Measurements from ENCODE around the gene FOXO3. TPM values are rescaled to one million over a fixed set of nuclear protein-coding genes. Genes with fewer than 3 reads are reported as not detected.
"Not testable (repeated sequence)": the region's sequence is repeated elsewhere in the genome, so short reads cannot be mapped to it uniquely, and the experiment has no call there.

The FOXO3 gene
- total RNA-seq, 1 experiment from 2014 or later, result 43.8 TPM

- ChIA-PET POLR2A (interaction anchor here (0.6 kb wide), 1 partner anchor 8 kb away, joined by 10 read pairs; no protein-coding TSS in a partner anchor), CTCF (interaction anchor here (0.6 to 0.8 kb wide), 4 partner anchors 279 to 520 kb away, joined by 3 to 4 read pairs (median 4); no protein-coding TSS in a partner anchor)
- ATAC-seq (peak; percentile 1), DNase-seq (ENCODE audit: low read depth, low spot score) (no peak)
- peak overlapping the region; percentile 88 for H3K27ac ChIP-seq (ENCODE audit: low read length)
- peaks cover 28% of the 10 kb centered on the region for H3K4me1 ChIP-seq (ENCODE audit: control insufficient read depth, insufficient read depth, low read length)
- no peaks in the 10 kb centered on the region; the same call in 1 of the 2 replicates for H3K36me3 ChIP-seq (ENCODE audit: control insufficient read depth, insufficient read depth, low read length)
- in situ Hi-C loops (cut with HindIII; ENCODE audit: low pct_unique_long_range_greater_than_20kb, low sequenced_read_pairs) (no loop called here), intact Hi-C loops (cut with micrococcal nuclease; ENCODE audit: unreplicated experiment) (loop anchor here (5.0 kb wide), 2 partner anchors 222 to 277 kb away; no protein-coding TSS in a partner anchor)
- no peaks in the 10 kb centered on the region for H3K9me3 ChIP-seq (ENCODE audit: control insufficient read depth, insufficient read depth, low read depth, low read length)
- peak overlapping the region; percentile 96 to 98 for H3K4me3 ChIP-seq (ENCODE audit: low read depth in 2 of 2, low read length in 2 of 2)
- H3K27me3 ChIP-seq (ENCODE audit: control insufficient read depth, insufficient read depth, low read length), result no peaks in the 10 kb centered on the region; the same call in 1 of the 2 replicates
- BruUV-seq (replicated peaks), result TSS peak; percentile 88
- no peak for TF ChIP-seq POLR2AphosphoS5 (IDR thresholded peaks at IDR 0.05; ENCODE audit: low read depth, low read length)
- TF ChIP-seq REST (IDR thresholded peaks at IDR 0.05; ENCODE audit: insufficient read depth in 1 of 2, low read depth in 2 of 2, low read length in 1 of 2), result 0 out of 4 replicates have a peak, but pooled peaks of 1 of the 2 experiments have one; percentile 39
Measured at GRCh38 chr6:108559884-108560462, 744 bp upstream of the FOXO3 start.

- peaks cover 39% of the 10 kb centered on the region for H3K4me1 ChIP-seq (ENCODE audit: control insufficient read depth, insufficient read depth, low read length)
- CTCF ChIA-PET; ATAC-seq; BruUV-seq (replicated peaks); H3K36me3 ChIP-seq (ENCODE audit: control insufficient read depth, insufficient read depth, low read length); in situ Hi-C loops (cut with HindIII; ENCODE audit: low pct_unique_long_range_greater_than_20kb, low sequenced_read_pairs); POLR2A ChIA-PET; H3K27me3 ChIP-seq (ENCODE audit: control insufficient read depth, insufficient read depth, low read length); H3K9me3 ChIP-seq (ENCODE audit: control insufficient read depth, insufficient read depth, low read depth, low read length); DNase-seq (ENCODE audit: low read depth, low spot score): not testable (repeated sequence)
- H3K4me3 ChIP-seq (ENCODE audit: low read depth in 2 of 2, low read length in 2 of 2), result peak overlapping the region; percentile 96 to 98
- peak overlapping the region; percentile 93 for H3K27ac ChIP-seq (ENCODE audit: low read length)
- intact Hi-C loops (cut with micrococcal nuclease; ENCODE audit: unreplicated experiment), result loop anchor here (5.0 kb wide), 1 partner anchor 276 kb away; no protein-coding TSS in a partner anchor
Measured at GRCh38 chr6:108561309-108561647, 561 bp downstream of the FOXO3 start.

GRCh38 chr6:108561742-108562502 is 1.2 kb downstream of the FOXO3 start:
- peaks cover 39% of the 10 kb centered on the region for H3K4me1 ChIP-seq (ENCODE audit: control insufficient read depth, insufficient read depth, low read length)
- H3K27ac ChIP-seq (ENCODE audit: low read length), result peak overlapping the region; percentile 93
- DNase-seq (ENCODE audit: low read depth, low spot score) (no peak), ATAC-seq (no peak)
- no peaks in the 10 kb centered on the region for H3K27me3 ChIP-seq (ENCODE audit: control insufficient read depth, insufficient read depth, low read length)
- H3K4me3 ChIP-seq (ENCODE audit: low read depth in 2 of 2, low read length in 2 of 2), result peak overlapping the region; percentile 96 to 98
- in situ Hi-C loops (cut with HindIII; ENCODE audit: low pct_unique_long_range_greater_than_20kb, low sequenced_read_pairs), result no loop called here
- H3K9me3 ChIP-seq (ENCODE audit: control insufficient read depth, insufficient read depth, low read depth, low read length), result no peaks in the 10 kb centered on the region
- TF ChIP-seq TCF7L2 (IDR thresholded peaks at IDR 0.05; ENCODE audit: low read depth, low read length) (no peak), CTCF (IDR thresholded peaks at IDR 0.05) (no peak), SIN3A (IDR thresholded peaks at IDR 0.05; ENCODE audit: borderline replicate concordance, insufficient read depth, low read depth, low read length) (no peak; the same call in 1 of the 2 replicates), REST (IDR thresholded peaks at IDR 0.05; ENCODE audit: insufficient read depth in 1 of 2, low read depth in 2 of 2, low read length in 1 of 2) (no peak), POLR2AphosphoS5 (IDR thresholded peaks at IDR 0.05; ENCODE audit: low read depth, low read length) (no peak)
- ChIA-PET CTCF (no interaction called here), POLR2A (no interaction called here)
- intact Hi-C loops (cut with micrococcal nuclease; ENCODE audit: unreplicated experiment), result loop anchor here (5.0 kb wide), 1 partner anchor 275 kb away; no protein-coding TSS in a partner anchor
- H3K36me3 ChIP-seq (ENCODE audit: control insufficient read depth, insufficient read depth, low read length), result no peaks in the 10 kb centered on the region; the same call in 1 of the 2 replicates
- BruUV-seq (replicated peaks), result TSS peak; percentile 93
